SK-N-SH (cell line): Measurements from ENCODE around the gene AHCYL2. TPM values are rescaled to one million over a fixed set of nuclear protein-coding genes. Genes with fewer than 3 reads are reported as not detected.

Source experiments
- CTCF ChIA-PET: fragments of 300-600, 350-600 bp; formaldehyde crosslinking; extraction: SDS; loops from one replicate; lab custom pipeline; 2021; lab: Yijun Ruan, JAX
- POLR2A ChIA-PET: fragments of 350-600 bp; sonication (Branson Sonifier 250); formaldehyde crosslinking; extraction: SDS; loops from one replicate; lab custom pipeline; 2020; ENCODE audit warnings: antibody characterized with exemption, inconsistent platforms; lab: Yijun Ruan, JAX
- DNase-seq: peaks from one replicate; pipeline ENCODE4 v3.0.0; 2012
- H2AFZ ChIP-seq: fragments of 200-600 bp; sonication (generic); 2 replicates; pipeline ENCODE4 v1.8.1; 2016; ENCODE audit warnings: antibody characterized with exemption, mild to moderate bottlenecking, low read depth
- H3F3A ChIP-seq: fragments of 200-600 bp; sonication (generic); replicated peaks from 2 replicates; pipeline ENCODE3; 2016; ENCODE audit warnings: antibody characterized with exemption, mild to moderate bottlenecking; ENCODE audit not compliant: insufficient read depth
- H3K27ac ChIP-seq, 2 experiments: fragments of 200-500 bp in 1 of 2; fragments of 200-600 bp in 1 of 2; sonication (Bioruptor generic) in 1 of 2; sonication (generic), shearing (Covaris generic) in 1 of 2; 2 replicates each; pipeline versions ENCODE4 v1.5.1 to v1.6.1; 2014 to 2016; ENCODE audit warnings: low read depth in 2 of 2, inconsistent platforms in 1 of 2, low read length in 1 of 2, mild to moderate bottlenecking in 1 of 2, mixed read lengths in 1 of 2
- H3K27me3 ChIP-seq: fragments of 200-600 bp; sonication (generic), shearing (Covaris generic); 2 replicates; pipeline ENCODE4 v1.6.1; 2016; ENCODE audit warnings: mixed run types; ENCODE audit not compliant: insufficient read depth
- H3K36me3 ChIP-seq, 2 experiments: fragments of 200-500 bp in 1 of 2; fragments of 200-600 bp in 1 of 2; sonication (Bioruptor generic) in 1 of 2; sonication (generic) in 1 of 2; replicated peaks in 1 of 2; 2 replicates each; pipeline versions ENCODE3 to v1.5.1; 2014 to 2016; ENCODE audit warnings: low read length in 1 of 2, mild to moderate bottlenecking in 1 of 2; ENCODE audit not compliant: insufficient read depth in 2 of 2, control insufficient read depth in 1 of 2
- H3K4me1 ChIP-seq, 2 experiments: fragments of 200-500 bp in 1 of 2; fragments of 200-600 bp in 1 of 2; sonication (Bioruptor generic) in 1 of 2; sonication (generic), shearing (Covaris generic) in 1 of 2; 2 replicates each; pipeline versions ENCODE4 v1.5.1 to v1.6.1; 2014 to 2016; ENCODE audit warnings: low read depth in 1 of 2, low read length in 1 of 2, mixed run types in 1 of 2; ENCODE audit not compliant: insufficient read depth in 2 of 2, control insufficient read depth in 1 of 2
- H3K4me2 ChIP-seq: fragments of 200-600 bp; sonication (generic), shearing (Covaris generic); 2 replicates; pipeline ENCODE4 v1.6.1; 2017; ENCODE audit warnings: mixed run types
- H3K4me3 ChIP-seq, 2 experiments: fragments of 200-500 bp in 1 of 2; fragments of 200-600 bp in 1 of 2; sonication (Bioruptor generic) in 1 of 2; sonication (generic), shearing (Covaris generic) in 1 of 2; 2 replicates each; pipeline versions ENCODE4 v1.5.1 to v1.8.1; 2014 to 2016; ENCODE audit warnings: low read depth in 2 of 2, inconsistent platforms in 1 of 2, low read length in 1 of 2, mild to moderate bottlenecking in 1 of 2, mixed read lengths in 1 of 2, moderate library complexity in 1 of 2
- H3K79me2 ChIP-seq: fragments of 200-600 bp; sonication (generic); 2 replicates; pipeline ENCODE4 v1.8.1; 2017; ENCODE audit warnings: mild to moderate bottlenecking; ENCODE audit not compliant: insufficient read depth
- H3K9ac ChIP-seq: fragments of 200-600 bp; sonication (generic); 2 replicates; pipeline ENCODE4 v1.6.1; 2017; ENCODE audit warnings: mixed run types
- H3K9me2 ChIP-seq: fragments of 200-600 bp; sonication (generic); 2 replicates; pipeline ENCODE4 v1.6.1; 2017; ENCODE audit warnings: mixed run types
- H3K9me3 ChIP-seq: fragments of 200-600 bp; sonication (generic); 2 replicates; pipeline ENCODE4 v1.6.1; 2017; ENCODE audit warnings: mixed run types, mild to moderate bottlenecking, moderate library complexity
- H4K20me1 ChIP-seq: fragments of 200-600 bp; sonication (generic); 2 replicates; pipeline ENCODE4 v1.6.1; 2017; ENCODE audit warnings: mild to moderate bottlenecking, mixed run types; ENCODE audit not compliant: insufficient read depth
- ELF1 ChIP-seq: IDR thresholded peaks from 2 replicates; pipeline ENCODE4 v1.4.0; 2012
- EZH2phosphoT487 ChIP-seq: fragments of 200-600 bp; sonication (generic); IDR thresholded peaks from 2 replicates; pipeline ENCODE4 v1.6.1; 2017; ENCODE audit warnings: low read depth, mixed run types, mild to moderate bottlenecking, antibody characterized with exemption, moderate library complexity, borderline replicate concordance
- FOXM1 ChIP-seq: IDR thresholded peaks from 2 replicates; pipeline ENCODE4 v1.4.0; 2012; ENCODE audit warnings: low read depth, mild to moderate bottlenecking
- IRF3 ChIP-seq: fragments of 150-350 bp; IDR thresholded peaks from 2 replicates; pipeline ENCODE4 v1.6.1; 2016; ENCODE audit warnings: mild to moderate bottlenecking, low read depth, low read length
- JUND ChIP-seq: IDR thresholded peaks from 2 replicates; pipeline ENCODE4 v1.4.0; 2012
- MAX ChIP-seq: IDR thresholded peaks from 2 replicates; pipeline ENCODE4 v1.4.0; 2012; ENCODE audit warnings: low read depth
- MXI1 ChIP-seq: IDR thresholded peaks from 2 replicates; pipeline ENCODE4 v1.6.1; 2012; ENCODE audit warnings: mild to moderate bottlenecking, low read depth, low read length, improper control_type of control experiment
- PBX3 ChIP-seq: IDR thresholded peaks from 2 replicates; pipeline ENCODE4; 2012
- POLR2AphosphoS5 ChIP-seq: IDR thresholded peaks from 2 replicates; pipeline ENCODE4 v1.6.1; 2012; ENCODE audit warnings: low read depth, low read length
- RAD21 ChIP-seq: IDR thresholded peaks from 2 replicates; pipeline ENCODE4 v1.6.1; 2012; ENCODE audit warnings: mild to moderate bottlenecking, low read length
- REST ChIP-seq: IDR thresholded peaks from 2 replicates; pipeline ENCODE4 v1.6.1; 2012; ENCODE audit warnings: mild to moderate bottlenecking, low read depth, low read length, moderate library complexity
- RFX5 ChIP-seq: IDR thresholded peaks from 2 replicates; pipeline ENCODE4 v1.6.1; 2012; ENCODE audit warnings: mild to moderate bottlenecking, improper control_type of control experiment, low read length
- SIN3A ChIP-seq: IDR thresholded peaks from 2 replicates; pipeline ENCODE4 v1.6.1; 2012; ENCODE audit warnings: low read depth, mild to moderate bottlenecking, low read length, moderate library complexity, borderline replicate concordance
- TCF12 ChIP-seq: IDR thresholded peaks from 2 replicates; pipeline ENCODE4 v1.4.0; 2012
- TEAD4 ChIP-seq: IDR thresholded peaks from 2 replicates; pipeline ENCODE4 v1.4.0; 2012; ENCODE audit warnings: mild to moderate bottlenecking, borderline replicate concordance; ENCODE audit not compliant: insufficient read depth
- USF1 ChIP-seq: IDR thresholded peaks from 2 replicates; pipeline ENCODE4 v1.4.0; 2012; ENCODE audit warnings: low read depth, borderline replicate concordance
- ZBTB33 ChIP-seq: IDR thresholded peaks from 2 replicates; pipeline ENCODE4 v1.4.0; 2012; ENCODE audit warnings: low read depth, borderline replicate concordance
- WGBS: methylation state at CpG from one replicate; pipeline ENCODE4 v1.1.6; 2017; ENCODE audit warnings: low lambda C conversion rate; 5-methylcytosine and 5-hydroxymethylcytosine counted together
- polyA plus RNA-seq, 3 experiments: library from polyadenylated mRNA; depleted of rRNA; stranded (reverse); fragments of >200 nt; gene quantifications; 2 replicates each; pipeline ENCODE4 v1.2.3, GENCODE V29; 2012

The AHCYL2 gene
- polyA plus RNA-seq, 1 of the 3 experiments (the other 2 are of a cell fraction) = 20.4 TPM

GRCh38 chr7:129462420-129462819 lies 237.6 kb downstream of the AHCYL2 start:
- CTCF ChIA-PET = interaction anchor here (1.0 to 14.8 kb wide), 5 partner anchors 11 to 244 kb away, joined by 3 to 397 read pairs (median 7); no protein-coding TSS in a partner anchor
- WGBS = 70% methylated on average over 1 of the region's 1 CpG
- Histone ChIP-seq H3K27ac (no peak overlapping the region), H3F3A (no peaks in the 10 kb centered on the region), H3K9ac (no peak overlapping the region), H3K9me3 (no peaks in the 10 kb centered on the region), H3K4me1 (peaks cover 0 to 11% of the 10 kb centered on the region in 2 experiments; a peak in 2 of 4 replicates), H3K4me3 (no peak overlapping the region), H3K4me2 (no peak overlapping the region), H3K79me2 (no peaks in the 10 kb centered on the region), H3K27me3 (no peaks in the 10 kb centered on the region), H3K36me3 (peaks cover 4 to 35% of the 10 kb centered on the region in 2 experiments), H4K20me1 (no peaks in the 10 kb centered on the region), H3K9me2 (no peaks in the 10 kb centered on the region), H2AFZ (no peak overlapping the region)
- no peak for TF ChIP-seq JUND
- no peak for TF ChIP-seq RAD21
- TF ChIP-seq EZH2phosphoT487 = no peak
- no peak for TF ChIP-seq ELF1
- TF ChIP-seq ZBTB33 = no peak
- TF ChIP-seq USF1 = no peak
- TF ChIP-seq POLR2AphosphoS5 = no peak
- TF ChIP-seq IRF3 = no peak
- TF ChIP-seq MXI1 = no peak
- no peak for TF ChIP-seq TEAD4
- TF ChIP-seq SIN3A = no peak
- no peak for TF ChIP-seq PBX3
- no peak for TF ChIP-seq REST
- TF ChIP-seq TCF12 = no peak
- TF ChIP-seq MAX = no peak
- TF ChIP-seq FOXM1 = no peak
- TF ChIP-seq RFX5 = no peak
- DNase-seq = no peak
- POLR2A ChIA-PET = no interaction called here
